Astrocyte (in vitro differentiated cells and primary cell): Measurements from ENCODE around the gene BIRC7. TPM values are rescaled to one million over a fixed set of nuclear protein-coding genes. Genes with fewer than 3 reads are reported as not detected.

Source experiments
- DNase-seq: peaks from one replicate; pipeline ENCODE4 v3.0.0-alpha.2; 2010; ENCODE audit warnings: low read depth
- FAIRE-seq: peaks from 2 replicates; lab custom pipeline; 2011; peaks lifted over from hg19 to GRCh38; lab: Jason Lieb, UNC
- H2AFZ ChIP-seq: 2 replicates; pipeline ENCODE4 v1.6.0; 2012; ENCODE audit warnings: low read depth, low read length, inconsistent platforms
- H3K27ac ChIP-seq: 2 replicates; pipeline ENCODE4 v1.5.1; 2011; ENCODE audit warnings: low read depth, low read length, inconsistent platforms
- H3K27me3 ChIP-seq: 2 replicates; pipeline ENCODE4 v1.6.0; 2011; ENCODE audit warnings: low read length, inconsistent platforms; ENCODE audit not compliant: insufficient read depth
- H3K36me3 ChIP-seq: 2 replicates; pipeline ENCODE4 v1.5.1; 2011; ENCODE audit warnings: low read length, inconsistent platforms; ENCODE audit not compliant: insufficient read depth
- H3K4me1 ChIP-seq: 2 replicates; pipeline ENCODE4 v1.5.1; 2011; ENCODE audit warnings: low read length, inconsistent platforms; ENCODE audit not compliant: insufficient read depth
- H3K4me2 ChIP-seq: 2 replicates; pipeline ENCODE4 v1.6.0; 2012; ENCODE audit warnings: low read length, inconsistent platforms
- H3K4me3 ChIP-seq: 2 replicates; pipeline ENCODE4 v1.5.1; 2011; ENCODE audit warnings: low read depth, mild to moderate bottlenecking, low read length, inconsistent platforms; ENCODE audit not compliant: insufficient read depth
- H3K79me2 ChIP-seq: 2 replicates; pipeline ENCODE4 v1.6.0; 2012; ENCODE audit warnings: mild to moderate bottlenecking, low read length, inconsistent platforms; ENCODE audit not compliant: insufficient read depth
- H3K9ac ChIP-seq: 2 replicates; pipeline ENCODE4 v1.6.0; 2012; ENCODE audit warnings: mild to moderate bottlenecking, low read length, inconsistent platforms
- H3K9me3 ChIP-seq: 2 replicates; pipeline ENCODE4 v1.5.1; 2012; ENCODE audit warnings: low read depth, mild to moderate bottlenecking, low read length, inconsistent platforms; ENCODE audit not compliant: insufficient read depth
- H4K20me1 ChIP-seq: 2 replicates; pipeline ENCODE4 v1.6.0; 2012; ENCODE audit warnings: low read length, inconsistent platforms; ENCODE audit not compliant: insufficient read depth
- H3K27ac Mint-ChIP-seq: one replicate; pipeline ENCODE4 v1.8.0; 2021; ENCODE audit warnings: mild to moderate bottlenecking, mixed read lengths; ENCODE audit not compliant: unreplicated experiment
- H3K27me3 Mint-ChIP-seq: one replicate; pipeline ENCODE4 v1.8.0; 2021; ENCODE audit warnings: low read depth, mixed read lengths; ENCODE audit not compliant: unreplicated experiment
- H3K36me3 Mint-ChIP-seq: one replicate; pipeline ENCODE4 v1.8.0; 2021; ENCODE audit warnings: low read depth, mixed read lengths; ENCODE audit not compliant: unreplicated experiment
- H3K4me1 Mint-ChIP-seq: one replicate; pipeline ENCODE4 v1.8.0; 2021; ENCODE audit warnings: low read depth, mixed read lengths; ENCODE audit not compliant: unreplicated experiment
- H3K4me3 Mint-ChIP-seq: one replicate; pipeline ENCODE4 v1.8.0; 2021; ENCODE audit warnings: mild to moderate bottlenecking, moderate library complexity, mixed read lengths; ENCODE audit not compliant: unreplicated experiment
- H3K9me3 Mint-ChIP-seq: one replicate; pipeline ENCODE4 v1.8.0; 2021; ENCODE audit warnings: mild to moderate bottlenecking, mixed read lengths; ENCODE audit not compliant: unreplicated experiment
- EZH2 ChIP-seq: IDR thresholded peaks from 2 replicates; pipeline ENCODE4 v1.6.1; 2012; ENCODE audit warnings: mild to moderate bottlenecking, low read length, inconsistent platforms; ENCODE audit not compliant: insufficient read depth
- total RNA-seq: library from RNA; stranded (reverse); gene quantifications from 2 replicates; pipeline ENCODE4 v1.2.1, GENCODE V29; 2021
- TF ChIP-seq, protein P1 (sequence below): IDR thresholded peaks from 2 replicates; pipeline ENCODE4 v1.5.1; 2011; ENCODE audit warnings: low read depth, mild to moderate bottlenecking, inconsistent platforms, low read length, moderate library complexity; ENCODE audit not compliant: insufficient read depth

The BIRC7 gene
- total RNA-seq, 1 donor from 2014 or later: 3.3 TPM

DNA sequence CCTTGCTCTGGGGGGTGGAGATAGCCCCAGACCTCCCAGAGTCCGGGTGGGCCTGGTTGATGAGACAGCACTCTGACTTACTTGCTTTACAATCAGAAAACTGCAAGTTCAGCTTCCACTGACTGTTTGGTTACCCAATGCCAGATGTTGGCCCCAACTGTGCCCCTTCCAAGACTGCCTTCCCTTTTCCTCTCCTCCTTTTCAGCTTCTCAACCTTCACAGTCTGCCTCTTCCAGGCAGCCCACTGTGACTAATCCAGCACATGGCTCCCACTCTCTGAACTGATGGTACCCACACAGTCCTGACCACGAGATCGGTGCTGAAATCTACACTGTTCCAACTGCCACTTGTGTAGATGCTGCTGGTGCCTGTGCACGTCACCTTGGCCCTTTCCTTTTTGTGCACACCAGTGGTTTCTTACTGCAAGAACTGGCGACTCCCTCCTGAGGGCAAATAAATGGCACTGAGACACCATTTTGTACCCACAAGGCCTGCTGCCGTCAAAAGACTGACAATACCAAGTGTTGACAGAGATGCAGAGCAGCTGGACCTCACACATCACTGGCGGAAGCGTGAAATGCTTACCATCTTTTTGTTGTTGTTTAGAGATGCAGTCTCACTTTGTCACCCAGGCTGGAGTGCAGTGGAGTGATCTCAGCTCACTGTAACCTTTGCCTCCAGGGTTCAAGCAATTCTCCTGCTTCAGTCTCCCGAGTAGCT lies 35.1 kb downstream of the BIRC7 start:
- Mint-ChIP-seq H3K36me3 (peaks cover 8% of the 10 kb centered on the region), H3K4me1 (peaks cover 36% of the 10 kb centered on the region), H3K27ac (no peak overlapping the region), H3K9me3 (no peaks in the 10 kb centered on the region), H3K4me3 (peak overlapping the region; percentile 63), H3K27me3 (no peaks in the 10 kb centered on the region)
- no peak overlapping the region for H3K27ac ChIP-seq
- H3K79me2 ChIP-seq: peaks cover 41% of the 10 kb centered on the region
- FAIRE-seq: no peak
- H3K4me3 ChIP-seq: no peak overlapping the region
- H4K20me1 ChIP-seq: peaks cover 26% of the 10 kb centered on the region
- H3K27me3 ChIP-seq: no peaks in the 10 kb centered on the region
- no peak overlapping the region for H3K4me2 ChIP-seq
- TF ChIP-seq, protein P1, sequence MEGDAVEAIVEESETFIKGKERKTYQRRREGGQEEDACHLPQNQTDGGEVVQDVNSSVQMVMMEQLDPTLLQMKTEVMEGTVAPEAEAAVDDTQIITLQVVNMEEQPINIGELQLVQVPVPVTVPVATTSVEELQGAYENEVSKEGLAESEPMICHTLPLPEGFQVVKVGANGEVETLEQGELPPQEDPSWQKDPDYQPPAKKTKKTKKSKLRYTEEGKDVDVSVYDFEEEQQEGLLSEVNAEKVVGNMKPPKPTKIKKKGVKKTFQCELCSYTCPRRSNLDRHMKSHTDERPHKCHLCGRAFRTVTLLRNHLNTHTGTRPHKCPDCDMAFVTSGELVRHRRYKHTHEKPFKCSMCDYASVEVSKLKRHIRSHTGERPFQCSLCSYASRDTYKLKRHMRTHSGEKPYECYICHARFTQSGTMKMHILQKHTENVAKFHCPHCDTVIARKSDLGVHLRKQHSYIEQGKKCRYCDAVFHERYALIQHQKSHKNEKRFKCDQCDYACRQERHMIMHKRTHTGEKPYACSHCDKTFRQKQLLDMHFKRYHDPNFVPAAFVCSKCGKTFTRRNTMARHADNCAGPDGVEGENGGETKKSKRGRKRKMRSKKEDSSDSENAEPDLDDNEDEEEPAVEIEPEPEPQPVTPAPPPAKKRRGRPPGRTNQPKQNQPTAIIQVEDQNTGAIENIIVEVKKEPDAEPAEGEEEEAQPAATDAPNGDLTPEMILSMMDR: no peak
- no peak for TF ChIP-seq EZH2
- no peak overlapping the region for H2AFZ ChIP-seq
- no peak for DNase-seq
- H3K4me1 ChIP-seq: peaks cover 15% of the 10 kb centered on the region
- H3K36me3 ChIP-seq: peaks cover 3% of the 10 kb centered on the region
- no peak overlapping the region for H3K9ac ChIP-seq
- no peaks in the 10 kb centered on the region for H3K9me3 ChIP-seq

DNA sequence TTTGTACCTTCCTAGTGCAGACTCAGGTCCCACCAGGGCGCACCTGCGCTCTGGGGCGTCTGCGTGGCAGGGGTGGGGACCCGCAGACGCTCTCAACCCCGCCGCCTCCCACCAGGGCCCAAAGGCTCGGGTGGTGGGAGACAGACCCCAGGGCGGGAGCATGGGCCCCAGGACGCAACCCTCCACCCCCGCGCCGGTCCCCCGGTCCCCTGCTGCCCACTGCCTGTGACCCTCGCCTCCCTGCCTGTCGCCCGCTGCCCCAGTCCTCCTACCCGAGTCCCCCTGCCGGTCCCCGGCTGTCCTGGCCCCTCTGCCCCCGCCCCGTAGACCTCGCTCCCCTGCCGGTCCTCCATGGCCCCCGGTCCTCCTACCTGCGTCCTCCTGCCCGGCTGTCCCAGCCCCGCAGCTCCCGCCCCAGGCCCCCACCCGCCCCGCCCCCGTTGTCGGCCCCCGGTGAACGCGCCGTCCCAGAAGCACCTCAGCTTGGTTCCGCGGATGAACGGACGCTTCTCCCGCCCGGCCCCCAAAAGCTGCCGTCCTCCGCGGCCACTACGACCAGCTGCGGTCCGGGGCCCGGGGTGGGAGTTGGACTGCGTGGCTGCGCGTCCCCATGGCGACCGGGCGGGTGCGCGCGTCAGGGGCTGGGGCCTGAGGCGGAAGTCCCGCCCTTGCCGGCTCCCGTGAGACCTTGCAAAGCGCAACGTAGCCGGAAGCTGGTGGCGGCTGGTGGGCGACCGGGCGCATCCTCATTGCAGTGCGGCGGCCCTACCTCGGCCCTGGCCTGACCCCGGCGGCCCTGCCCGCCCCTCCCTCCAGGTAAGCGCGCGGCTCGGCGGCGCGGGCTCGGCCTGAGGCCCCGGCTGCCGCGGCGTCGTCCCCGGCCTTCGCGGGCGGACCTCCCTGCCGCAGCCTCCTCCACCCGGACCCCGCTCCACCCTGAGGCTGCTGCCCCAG lies 36.7 kb downstream of the BIRC7 start, which contains the start of gene ARFGAP1:
Gene ARFGAP1 (plus strand): TSS at position 709 of the 954 bp plus-strand sequence. CDS start 2,768 bp downstream, outside the sequence.
- no peak within 1 kb of the TSS for H2AFZ ChIP-seq
- no peaks in the 10 kb centered on the region for H3K27me3 Mint-ChIP-seq
- TF ChIP-seq, protein P1: no peak
- TF ChIP-seq EZH2: no peak

More for the DNA sequence above, 36.7 kb downstream of the BIRC7 start, which contains the start of gene ARFGAP1:
- Histone ChIP-seq H3K4me2 (peak within 1 kb of the TSS; percentile 95), H3K79me2 (peaks cover 57% of the 10 kb centered on the region), H3K27me3 (no peaks in the 10 kb centered on the region), H3K4me1 (peaks cover 15% of the 10 kb centered on the region), H4K20me1 (peaks cover 42% of the 10 kb centered on the region), H3K4me3 (peak within 1 kb of the TSS; percentile 85), H3K27ac (peak within 1 kb of the TSS; percentile 91), H3K9me3 (no peaks in the 10 kb centered on the region), H3K36me3 (peaks cover 9% of the 10 kb centered on the region), H3K9ac (peak within 1 kb of the TSS; percentile 96)
- DNase-seq (peak; percentile 83), FAIRE-seq (no peak)
- H3K27ac Mint-ChIP-seq: peak within 1 kb of the TSS; percentile 83
- peak within 1 kb of the TSS; percentile 95 for H3K4me3 Mint-ChIP-seq
- H3K4me1 Mint-ChIP-seq: peaks cover 39% of the 10 kb centered on the region
- H3K9me3 Mint-ChIP-seq: no peaks in the 10 kb centered on the region
- peaks cover 8% of the 10 kb centered on the region for H3K36me3 Mint-ChIP-seq
